Hematopoietic multipotent progenitor cell treated with erythropoietin and hydrocortisone succinate and interleukin-3 and kit ligand, for 4 days (in vitro differentiated cells): ENCODE results near the gene PTDSS2.
"Not testable (repeated sequence)": the region's sequence is repeated elsewhere in the genome, so short reads cannot be mapped to it uniquely, and the experiment has no call there.

ENCODE experiments used
- DNase-seq: peaks from one replicate; pipeline ENCODE4 v3.0.0-alpha.2; 2015

The PTDSS2 gene

GRCh38 chr11:449889-450808 lies at the start of gene PTDSS2:
Gene PTDSS2, plus strand, starts transcription at chr11:450279. Its CDS starts 177 bp downstream, at chr11:450456.
- peak; percentile 99 for DNase-seq

- not testable (repeated sequence) for DNase-seq
Observed at GRCh38 chr11:401196-401595, 48.9 kb upstream of the PTDSS2 start.

- no peak for DNase-seq
Observed at GRCh38 chr11:403021-403760, 46.9 kb upstream of the PTDSS2 start.

GRCh38 chr11:403761-404431 lies 46.2 kb upstream of the PTDSS2 start:
- DNase-seq = no peak

- no peak for DNase-seq
Observed at GRCh38 chr11:404551-405264, 45.4 kb upstream of the PTDSS2 start.

- no peak for DNase-seq
Observed at GRCh38 chr11:405323-405953, 44.6 kb upstream of the PTDSS2 start.

GRCh38 chr11:405954-406795 lies 43.9 kb upstream of the PTDSS2 start:
- DNase-seq = no peak

- peak; percentile 95 for DNase-seq
Observed at GRCh38 chr11:406796-407650, 43.1 kb upstream of the PTDSS2 start.

GRCh38 chr11:407651-408123 lies 42.4 kb upstream of the PTDSS2 start:
- no peak for DNase-seq

- DNase-seq = no peak
Observed at GRCh38 chr11:408154-409007, 41.7 kb upstream of the PTDSS2 start.

GRCh38 chr11:409008-409599 lies 41.0 kb upstream of the PTDSS2 start:
- no peak for DNase-seq

GRCh38 chr11:409600-410483 lies 40.2 kb upstream of the PTDSS2 start:
- DNase-seq = no peak

GRCh38 chr11:410711-411110 lies 39.4 kb upstream of the PTDSS2 start:
- not testable (repeated sequence) for DNase-seq

- not testable (repeated sequence) for DNase-seq
Observed at GRCh38 chr11:411520-411919, 38.6 kb upstream of the PTDSS2 start.

- DNase-seq = no peak
Observed at GRCh38 chr11:412641-413119, 37.4 kb upstream of the PTDSS2 start.

GRCh38 chr11:413120-414081 lies 36.7 kb upstream of the PTDSS2 start:
- peak; percentile 74 for DNase-seq
